SK-N-SH (cell line): ENCODE results near the gene MIGA1. TPM values are rescaled to one million over a fixed set of nuclear protein-coding genes. Genes with fewer than 3 reads are reported as not detected.

Experiments
- CTCF ChIA-PET: fragments of 300-600, 350-600 bp; formaldehyde crosslinking; extraction: SDS; loops from one replicate; lab custom pipeline; 2021; lab: Yijun Ruan, JAX
- POLR2A ChIA-PET: fragments of 350-600 bp; sonication (Branson Sonifier 250); formaldehyde crosslinking; extraction: SDS; loops from one replicate; lab custom pipeline; 2020; ENCODE audit warnings: antibody characterized with exemption, inconsistent platforms; lab: Yijun Ruan, JAX
- DNase-seq: peaks from one replicate; pipeline ENCODE4 v3.0.0; 2012
- H2AFZ ChIP-seq: fragments of 200-600 bp; sonication (generic); 2 replicates; pipeline ENCODE4 v1.8.1; 2016; ENCODE audit warnings: antibody characterized with exemption, mild to moderate bottlenecking, low read depth
- H3F3A ChIP-seq: fragments of 200-600 bp; sonication (generic); replicated peaks from 2 replicates; pipeline ENCODE3; 2016; ENCODE audit warnings: antibody characterized with exemption, mild to moderate bottlenecking; ENCODE audit not compliant: insufficient read depth
- H3K27ac ChIP-seq, 2 experiments: fragments of 200-500 bp in 1 of 2; fragments of 200-600 bp in 1 of 2; sonication (Bioruptor generic) in 1 of 2; sonication (generic), shearing (Covaris generic) in 1 of 2; 2 replicates each; pipeline versions ENCODE4 v1.5.1 to v1.6.1; 2014 to 2016; ENCODE audit warnings: low read depth in 2 of 2, inconsistent platforms in 1 of 2, low read length in 1 of 2, mild to moderate bottlenecking in 1 of 2, mixed read lengths in 1 of 2
- H3K27me3 ChIP-seq: fragments of 200-600 bp; sonication (generic), shearing (Covaris generic); 2 replicates; pipeline ENCODE4 v1.6.1; 2016; ENCODE audit warnings: mixed run types; ENCODE audit not compliant: insufficient read depth
- H3K36me3 ChIP-seq, 2 experiments: fragments of 200-500 bp in 1 of 2; fragments of 200-600 bp in 1 of 2; sonication (Bioruptor generic) in 1 of 2; sonication (generic) in 1 of 2; replicated peaks in 1 of 2; 2 replicates each; pipeline versions ENCODE3 to v1.5.1; 2014 to 2016; ENCODE audit warnings: low read length in 1 of 2, mild to moderate bottlenecking in 1 of 2; ENCODE audit not compliant: insufficient read depth in 2 of 2, control insufficient read depth in 1 of 2
- H3K4me1 ChIP-seq, 2 experiments: fragments of 200-500 bp in 1 of 2; fragments of 200-600 bp in 1 of 2; sonication (Bioruptor generic) in 1 of 2; sonication (generic), shearing (Covaris generic) in 1 of 2; 2 replicates each; pipeline versions ENCODE4 v1.5.1 to v1.6.1; 2014 to 2016; ENCODE audit warnings: low read depth in 1 of 2, low read length in 1 of 2, mixed run types in 1 of 2; ENCODE audit not compliant: insufficient read depth in 2 of 2, control insufficient read depth in 1 of 2
- H3K4me2 ChIP-seq: fragments of 200-600 bp; sonication (generic), shearing (Covaris generic); 2 replicates; pipeline ENCODE4 v1.6.1; 2017; ENCODE audit warnings: mixed run types
- H3K4me3 ChIP-seq, 2 experiments: fragments of 200-500 bp in 1 of 2; fragments of 200-600 bp in 1 of 2; sonication (Bioruptor generic) in 1 of 2; sonication (generic), shearing (Covaris generic) in 1 of 2; 2 replicates each; pipeline versions ENCODE4 v1.5.1 to v1.8.1; 2014 to 2016; ENCODE audit warnings: low read depth in 2 of 2, inconsistent platforms in 1 of 2, low read length in 1 of 2, mild to moderate bottlenecking in 1 of 2, mixed read lengths in 1 of 2, moderate library complexity in 1 of 2
- H3K79me2 ChIP-seq: fragments of 200-600 bp; sonication (generic); 2 replicates; pipeline ENCODE4 v1.8.1; 2017; ENCODE audit warnings: mild to moderate bottlenecking; ENCODE audit not compliant: insufficient read depth
- H3K9ac ChIP-seq: fragments of 200-600 bp; sonication (generic); 2 replicates; pipeline ENCODE4 v1.6.1; 2017; ENCODE audit warnings: mixed run types
- H3K9me2 ChIP-seq: fragments of 200-600 bp; sonication (generic); 2 replicates; pipeline ENCODE4 v1.6.1; 2017; ENCODE audit warnings: mixed run types
- H3K9me3 ChIP-seq: fragments of 200-600 bp; sonication (generic); 2 replicates; pipeline ENCODE4 v1.6.1; 2017; ENCODE audit warnings: mixed run types, mild to moderate bottlenecking, moderate library complexity
- H4K20me1 ChIP-seq: fragments of 200-600 bp; sonication (generic); 2 replicates; pipeline ENCODE4 v1.6.1; 2017; ENCODE audit warnings: mild to moderate bottlenecking, mixed run types; ENCODE audit not compliant: insufficient read depth
- ELF1 ChIP-seq: IDR thresholded peaks from 2 replicates; pipeline ENCODE4 v1.4.0; 2012
- EP300 ChIP-seq, 2 experiments: IDR thresholded peaks; 2 replicates each; pipeline versions ENCODE4 v1.4.0 to v1.6.1; 2012; ENCODE audit warnings: borderline replicate concordance in 1 of 2, low read depth in 1 of 2, low read length in 1 of 2
- EZH2phosphoT487 ChIP-seq: fragments of 200-600 bp; sonication (generic); IDR thresholded peaks from 2 replicates; pipeline ENCODE4 v1.6.1; 2017; ENCODE audit warnings: low read depth, mixed run types, mild to moderate bottlenecking, antibody characterized with exemption, moderate library complexity, borderline replicate concordance
- FOSL2 ChIP-seq: IDR thresholded peaks from 2 replicates; pipeline ENCODE4 v1.4.0; 2012; ENCODE audit warnings: low read depth, mild to moderate bottlenecking, moderate library complexity, borderline replicate concordance
- FOXJ3 ChIP-seq: sonication (generic); formaldehyde crosslinking; IDR thresholded peaks from 2 replicates; pipeline ENCODE4 v1.5.1; 2020; ENCODE audit warnings: mild to moderate bottlenecking, missing genetic modification reagents
- GABPA ChIP-seq: IDR thresholded peaks from 2 replicates; pipeline ENCODE4 v1.4.0; 2012; ENCODE audit warnings: low read depth, mild to moderate bottlenecking
- NRF1 ChIP-seq: IDR thresholded peaks from 2 replicates; pipeline ENCODE4 v1.6.1; 2012; ENCODE audit warnings: low read depth, mild to moderate bottlenecking, low read length
- POLR2AphosphoS5 ChIP-seq: IDR thresholded peaks from 2 replicates; pipeline ENCODE4 v1.6.1; 2012; ENCODE audit warnings: low read depth, low read length
- RXRA ChIP-seq: IDR thresholded peaks from 2 replicates; pipeline ENCODE4 v1.4.0; 2012; ENCODE audit warnings: low read depth, mild to moderate bottlenecking, borderline replicate concordance
- SIN3A ChIP-seq: IDR thresholded peaks from 2 replicates; pipeline ENCODE4 v1.6.1; 2012; ENCODE audit warnings: low read depth, mild to moderate bottlenecking, low read length, moderate library complexity, borderline replicate concordance
- TAF1 ChIP-seq: IDR thresholded peaks from 2 replicates; pipeline ENCODE4 v1.6.1; 2012; ENCODE audit warnings: low read depth, mild to moderate bottlenecking, low read length, moderate library complexity, borderline replicate concordance
- TCF12 ChIP-seq: IDR thresholded peaks from 2 replicates; pipeline ENCODE4 v1.4.0; 2012
- YY1 ChIP-seq: IDR thresholded peaks from 2 replicates; pipeline ENCODE4 v1.4.0; 2012; ENCODE audit warnings: low read depth, mild to moderate bottlenecking
- WGBS: methylation state at CpG from one replicate; pipeline ENCODE4 v1.1.6; 2017; ENCODE audit warnings: low lambda C conversion rate; 5-methylcytosine and 5-hydroxymethylcytosine counted together
- polyA plus RNA-seq, 3 experiments: library from polyadenylated mRNA; depleted of rRNA; stranded (reverse); fragments of >200 nt; gene quantifications; 2 replicates each; pipeline ENCODE4 v1.2.3, GENCODE V29; 2012
- TF ChIP-seq, protein P1 (sequence below): fragments of 150-350 bp; IDR thresholded peaks from 2 replicates; pipeline ENCODE4 v1.6.1; 2017; ENCODE audit warnings: antibody characterized with exemption, low read length, low read depth, borderline replicate concordance
- TF ChIP-seq, protein P2 (sequence below): IDR thresholded peaks from 2 replicates; pipeline ENCODE4 v1.4.0; 2012; ENCODE audit warnings: low read depth
- TF ChIP-seq, protein P3 (sequence below): IDR thresholded peaks from 2 replicates; pipeline ENCODE4 v1.6.1; 2012; ENCODE audit warnings: mild to moderate bottlenecking, low read depth, low read length, moderate library complexity

The MIGA1 gene
- polyA plus RNA-seq, 1 of the 3 experiments (the other 2 are of a cell fraction) = 2.5 TPM

DNA sequence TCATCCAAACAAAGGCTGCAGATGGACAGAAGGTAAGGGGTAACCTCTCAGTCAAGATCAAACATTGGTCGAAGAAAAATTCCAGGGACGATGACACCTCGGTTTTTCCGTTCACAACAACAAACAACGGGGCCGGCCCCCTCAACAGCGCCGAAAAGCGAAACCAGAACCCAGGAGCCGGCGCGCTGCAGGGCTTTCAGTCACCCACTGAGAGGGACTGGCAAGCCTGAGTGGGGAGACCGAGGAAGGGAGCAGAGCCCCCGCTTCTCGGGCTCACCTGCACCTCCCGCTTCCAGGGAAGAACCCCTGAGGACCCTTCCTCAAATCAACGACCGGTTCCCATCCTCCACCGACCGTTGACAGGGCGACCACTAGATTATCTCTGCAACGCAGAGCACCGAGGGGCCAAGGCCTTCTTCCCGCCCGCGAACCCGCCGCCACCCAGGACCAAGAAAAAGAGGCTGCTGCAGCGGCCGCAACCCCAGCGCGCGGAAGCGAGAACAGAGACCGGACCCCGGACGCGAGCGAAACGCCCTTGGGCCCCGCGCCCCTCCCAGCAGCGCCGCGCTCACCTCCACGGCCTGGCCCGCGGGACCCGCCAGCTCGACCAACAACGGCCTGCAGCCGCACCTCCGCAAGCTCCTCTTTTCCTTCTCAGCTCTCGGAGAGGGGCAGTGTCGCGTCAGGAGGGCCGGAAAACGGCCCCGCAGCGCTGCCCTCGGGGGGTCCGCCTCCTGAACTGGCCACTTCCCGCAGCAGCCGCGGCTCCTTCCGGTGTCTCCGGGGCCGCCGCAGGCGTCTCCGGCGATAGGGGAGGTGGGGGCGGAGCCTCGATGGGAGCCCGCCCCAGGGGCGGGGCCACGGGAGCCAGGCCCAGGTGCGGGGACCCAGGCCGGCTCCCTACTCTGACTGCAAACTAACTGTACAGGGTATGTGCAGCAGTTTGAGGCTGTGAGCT is 20.1 kb upstream of the MIGA1 start, which contains the start of gene USP33:
TSS of gene USP33 (minus strand) at position 782 of the 958 bp plus-strand sequence. CDS start 18,155 bp downstream, outside the sequence.
- TF ChIP-seq NRF1 = no peak
- peak; percentile 85 for TF ChIP-seq GABPA
- TF ChIP-seq, protein P1, sequence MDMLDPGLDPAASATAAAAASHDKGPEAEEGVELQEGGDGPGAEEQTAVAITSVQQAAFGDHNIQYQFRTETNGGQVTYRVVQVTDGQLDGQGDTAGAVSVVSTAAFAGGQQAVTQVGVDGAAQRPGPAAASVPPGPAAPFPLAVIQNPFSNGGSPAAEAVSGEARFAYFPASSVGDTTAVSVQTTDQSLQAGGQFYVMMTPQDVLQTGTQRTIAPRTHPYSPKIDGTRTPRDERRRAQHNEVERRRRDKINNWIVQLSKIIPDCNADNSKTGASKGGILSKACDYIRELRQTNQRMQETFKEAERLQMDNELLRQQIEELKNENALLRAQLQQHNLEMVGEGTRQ = no peak
- peak; percentile 51 for TF ChIP-seq ELF1
- 0 out of 4 replicates have a peak, but pooled peaks of 1 of the 2 experiments have one; percentile 13 for TF ChIP-seq EP300 (IDR thresholded peaks at IDR 0.05; ENCODE audit: borderline replicate concordance in 1 of 2, low read depth in 1 of 2, low read length in 1 of 2)
- no peak for TF ChIP-seq FOXJ3 (CRISPR knock-in tag)
- TF ChIP-seq YY1 = peak; percentile 61
- TF ChIP-seq SIN3A = peak; percentile 65; the same call in 1 of the 2 replicates
- TF ChIP-seq, protein P2, sequence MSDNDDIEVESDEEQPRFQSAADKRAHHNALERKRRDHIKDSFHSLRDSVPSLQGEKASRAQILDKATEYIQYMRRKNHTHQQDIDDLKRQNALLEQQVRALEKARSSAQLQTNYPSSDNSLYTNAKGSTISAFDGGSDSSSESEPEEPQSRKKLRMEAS = 0 out of 2 replicates have a peak, but pooled peaks have one; percentile 28
- peak; percentile 62; the same call in 1 of the 2 replicates for TF ChIP-seq TAF1
- TF ChIP-seq POLR2AphosphoS5 = peak; percentile 82
- under 1% methylated on average over 22 of the region's 79 CpGs for WGBS

DNA sequence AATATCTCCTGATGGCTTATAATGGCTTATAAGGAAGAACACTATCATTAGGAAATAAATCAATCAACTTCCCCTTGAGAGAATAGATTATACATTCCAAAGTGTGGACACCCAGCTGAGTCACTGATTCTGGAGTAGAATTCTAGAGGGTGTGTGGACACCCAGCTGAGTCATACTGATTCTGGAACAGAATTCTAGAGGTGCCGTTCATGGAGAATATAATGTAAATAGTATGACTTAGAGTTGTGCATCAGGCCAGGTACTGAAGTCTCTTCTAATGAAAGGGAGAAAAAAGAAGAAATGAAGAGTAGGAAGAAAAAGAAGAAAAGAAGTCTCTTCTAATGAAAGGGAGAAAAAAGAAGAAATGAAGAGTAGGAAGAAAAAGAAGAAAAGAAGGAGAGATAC is 17.4 kb upstream of the MIGA1 start:
- CTCF ChIA-PET = no interaction called here
- H3K27ac ChIP-seq = no peak overlapping the region
- H2AFZ ChIP-seq = no peak overlapping the region
- no peak overlapping the region for H3K9ac ChIP-seq
- no peak overlapping the region for H3K4me2 ChIP-seq
- no peaks in the 10 kb centered on the region for H3K9me3 ChIP-seq
- no peak for DNase-seq
- H3K27me3 ChIP-seq = no peaks in the 10 kb centered on the region
- H3K4me1 ChIP-seq = peaks cover 3 to 6% of the 10 kb centered on the region in 2 experiments; a peak in 3 of 4 replicates
- H4K20me1 ChIP-seq = peaks cover 18% of the 10 kb centered on the region
- POLR2A ChIA-PET = no interaction called here
- H3K79me2 ChIP-seq = peaks cover 25% of the 10 kb centered on the region
- no peaks in the 10 kb centered on the region for H3K9me2 ChIP-seq
- 22% methylated on average over 1 of the region's 1 CpG for WGBS
- H3F3A ChIP-seq = peaks cover 16% of the 10 kb centered on the region
- H3K36me3 ChIP-seq = no peaks in the 10 kb centered on the region
- no peak overlapping the region for H3K4me3 ChIP-seq
- TF ChIP-seq, protein P3, sequence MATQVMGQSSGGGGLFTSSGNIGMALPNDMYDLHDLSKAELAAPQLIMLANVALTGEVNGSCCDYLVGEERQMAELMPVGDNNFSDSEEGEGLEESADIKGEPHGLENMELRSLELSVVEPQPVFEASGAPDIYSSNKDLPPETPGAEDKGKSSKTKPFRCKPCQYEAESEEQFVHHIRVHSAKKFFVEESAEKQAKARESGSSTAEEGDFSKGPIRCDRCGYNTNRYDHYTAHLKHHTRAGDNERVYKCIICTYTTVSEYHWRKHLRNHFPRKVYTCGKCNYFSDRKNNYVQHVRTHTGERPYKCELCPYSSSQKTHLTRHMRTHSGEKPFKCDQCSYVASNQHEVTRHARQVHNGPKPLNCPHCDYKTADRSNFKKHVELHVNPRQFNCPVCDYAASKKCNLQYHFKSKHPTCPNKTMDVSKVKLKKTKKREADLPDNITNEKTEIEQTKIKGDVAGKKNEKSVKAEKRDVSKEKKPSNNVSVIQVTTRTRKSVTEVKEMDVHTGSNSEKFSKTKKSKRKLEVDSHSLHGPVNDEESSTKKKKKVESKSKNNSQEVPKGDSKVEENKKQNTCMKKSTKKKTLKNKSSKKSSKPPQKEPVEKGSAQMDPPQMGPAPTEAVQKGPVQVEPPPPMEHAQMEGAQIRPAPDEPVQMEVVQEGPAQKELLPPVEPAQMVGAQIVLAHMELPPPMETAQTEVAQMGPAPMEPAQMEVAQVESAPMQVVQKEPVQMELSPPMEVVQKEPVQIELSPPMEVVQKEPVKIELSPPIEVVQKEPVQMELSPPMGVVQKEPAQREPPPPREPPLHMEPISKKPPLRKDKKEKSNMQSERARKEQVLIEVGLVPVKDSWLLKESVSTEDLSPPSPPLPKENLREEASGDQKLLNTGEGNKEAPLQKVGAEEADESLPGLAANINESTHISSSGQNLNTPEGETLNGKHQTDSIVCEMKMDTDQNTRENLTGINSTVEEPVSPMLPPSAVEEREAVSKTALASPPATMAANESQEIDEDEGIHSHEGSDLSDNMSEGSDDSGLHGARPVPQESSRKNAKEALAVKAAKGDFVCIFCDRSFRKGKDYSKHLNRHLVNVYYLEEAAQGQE = no peak
- TF ChIP-seq TCF12 = no peak
- no peak for TF ChIP-seq FOXJ3 (CRISPR knock-in tag)
- TF ChIP-seq, protein P1 = no peak
- peak; percentile 69; the same call in 1 of the 2 replicates for TF ChIP-seq FOSL2
- TF ChIP-seq EZH2phosphoT487 = no peak
- TF ChIP-seq RXRA = no peak

More for the DNA sequence above, 20.1 kb upstream of the MIGA1 start, which contains the start of gene USP33:
- Histone ChIP-seq H3K4me1 (peaks cover 3 to 7% of the 10 kb centered on the region in 2 experiments; a peak in 3 of 4 replicates), H3K4me2 (peak within 1 kb of the TSS; percentile 86), H2AFZ (peak within 1 kb of the TSS; percentile 85), H3K36me3 (no peaks in the 10 kb centered on the region), H3K9me2 (no peaks in the 10 kb centered on the region), H3K79me2 (peaks cover 52% of the 10 kb centered on the region), H3K27ac (peak within 1 kb of the TSS; percentile 79 to 83), H3F3A (peaks cover 20% of the 10 kb centered on the region), H3K27me3 (no peaks in the 10 kb centered on the region), H3K9ac (peak within 1 kb of the TSS; percentile 85), H3K9me3 (no peaks in the 10 kb centered on the region), H4K20me1 (peaks cover 45% of the 10 kb centered on the region), H3K4me3 (peak within 1 kb of the TSS; percentile 66 to 89)
- DNase-seq = peak; percentile 96
- CTCF ChIA-PET = interaction anchor here (1.3 kb wide), 1 partner anchor 10 kb away, joined by 4 read pairs; no protein-coding TSS in a partner anchor
- POLR2A ChIA-PET = no interaction called here
